Activated CD4-positive, CD25-positive, alpha-beta regulatory T cell (primary cell): ENCODE results near the gene GALNTL6.
"Not testable (repeated sequence)": the region's sequence is repeated elsewhere in the genome, so short reads cannot be mapped to it uniquely, and the experiment has no call there.

Experiments
- DNase-seq, 4 experiments: peaks; one replicate each; lab custom pipeline; 2025; lab: John Stamatoyannopoulos, UW

The GALNTL6 gene

DNA sequence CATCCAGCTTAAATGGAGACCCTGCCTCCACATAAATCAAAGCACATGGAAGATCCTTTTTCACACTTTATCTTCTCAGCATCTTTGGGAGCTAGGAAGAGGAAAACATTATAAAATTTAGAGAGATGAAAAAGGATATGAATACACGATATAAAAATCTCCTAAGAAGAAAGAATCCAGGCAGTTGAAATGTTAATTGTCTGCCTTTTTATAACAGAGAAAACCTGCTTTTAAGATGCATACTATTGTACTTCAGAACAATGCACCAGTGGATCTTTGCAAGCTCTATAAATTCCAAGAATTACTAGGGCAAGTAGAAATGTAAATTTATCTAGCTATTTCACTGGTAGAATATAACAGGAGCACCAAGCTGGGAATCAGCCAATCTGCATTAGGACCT, 1055.1 kb downstream of the GALNTL6 start:
- no peak for DNase-seq

GRCh38 chr4:172869621-172870268, 1056.5 kb downstream of the GALNTL6 start:
- no peak for DNase-seq

DNA sequence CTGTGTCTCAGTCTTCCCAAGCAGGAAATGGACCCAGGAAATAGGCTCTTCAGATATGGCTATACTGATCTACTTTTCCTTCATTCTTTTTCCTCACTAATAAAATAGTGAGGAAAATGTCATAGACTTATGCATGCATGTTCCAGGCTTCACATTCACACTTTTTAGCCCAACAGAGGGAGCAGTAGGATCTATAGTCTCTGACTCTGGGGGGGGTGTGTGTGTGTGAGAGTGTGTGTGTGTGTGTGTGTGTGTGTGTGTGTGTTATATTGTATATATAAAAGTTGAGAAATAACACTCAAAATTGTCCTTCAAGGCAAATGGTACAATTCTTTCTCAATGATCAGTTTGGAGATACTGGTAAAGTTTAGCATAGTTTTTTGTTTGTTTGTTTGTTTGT, 1058.2 kb downstream of the GALNTL6 start:
- no peak for DNase-seq

GRCh38 chr4:172874944-172875343, 1061.7 kb downstream of the GALNTL6 start:
- DNase-seq, result no peak

GRCh38 chr4:172876394-172876793, 1063.2 kb downstream of the GALNTL6 start:
- no peak for DNase-seq

DNA sequence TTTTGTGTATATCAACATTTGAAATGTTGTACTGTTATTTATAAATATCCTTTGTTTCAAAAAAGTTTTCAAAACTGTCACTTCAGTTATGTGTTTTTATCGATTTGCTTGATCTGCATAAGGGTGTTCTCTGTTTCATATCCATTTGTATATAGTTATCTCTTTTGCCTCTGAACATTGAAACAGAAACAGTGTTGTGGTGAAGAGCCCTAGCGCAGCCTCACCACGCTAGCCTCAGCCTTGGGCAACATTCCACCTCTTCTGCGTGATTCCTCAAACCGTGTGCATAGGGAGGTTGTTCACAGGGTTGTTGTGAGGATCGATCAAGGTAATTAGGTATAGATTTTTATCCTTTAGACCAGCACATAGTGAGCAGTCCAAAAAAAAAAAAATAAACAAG, 1068.4 kb downstream of the GALNTL6 start:
- no peak for DNase-seq

- not testable (repeated sequence) for DNase-seq
These were observed 1074.2 kb downstream of the GALNTL6 start for GRCh38 chr4:172887358-172887757.

GRCh38 chr4:172887959-172888358, 1074.8 kb downstream of the GALNTL6 start:
- no peak for DNase-seq

- DNase-seq, result no peak
These were observed 1079.1 kb downstream of the GALNTL6 start for GRCh38 chr4:172892300-172892699.

DNA sequence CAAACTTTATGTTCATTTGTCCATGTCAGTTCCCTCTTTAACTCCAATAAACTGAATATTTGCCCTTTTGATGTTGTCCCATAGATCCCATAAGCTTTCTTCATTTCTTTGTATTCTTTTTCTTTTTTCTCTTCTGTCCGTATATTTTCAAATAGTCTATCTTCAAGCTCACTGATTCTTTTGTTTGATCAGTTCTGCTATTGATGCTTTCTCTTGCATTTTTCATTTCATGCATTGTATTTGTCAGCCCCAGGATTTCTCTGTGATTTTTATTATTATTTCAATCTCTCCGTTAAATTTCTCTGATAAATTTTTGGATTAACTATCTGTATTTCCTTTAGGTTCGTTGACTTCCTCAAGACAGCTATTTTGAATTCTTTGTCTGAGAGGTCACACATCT, 1082.5 kb downstream of the GALNTL6 start:
- DNase-seq, result no peak

- no peak for DNase-seq
These were observed 1083.8 kb downstream of the GALNTL6 start for GRCh38 chr4:172897046-172897445.

DNA sequence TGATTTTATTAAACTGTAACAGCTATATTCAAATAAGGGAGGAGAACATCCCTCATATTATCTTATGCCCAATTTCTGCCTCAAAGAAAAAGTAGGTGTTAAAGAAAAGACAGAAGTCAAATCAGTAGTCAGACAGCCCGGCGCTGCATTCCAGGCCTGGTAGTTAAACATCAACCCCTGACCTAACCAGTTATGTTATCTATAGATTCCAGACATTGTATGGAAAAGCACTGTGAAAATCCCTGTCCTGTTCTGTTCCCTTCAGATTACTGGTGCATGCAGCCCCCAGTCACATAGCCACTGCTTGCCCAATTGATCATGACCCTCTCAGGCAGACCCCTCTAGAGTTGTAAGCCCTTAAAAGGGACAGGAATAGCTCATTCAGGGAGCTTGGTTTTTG, 1085.5 kb downstream of the GALNTL6 start:
- DNase-seq, result no peak

DNA sequence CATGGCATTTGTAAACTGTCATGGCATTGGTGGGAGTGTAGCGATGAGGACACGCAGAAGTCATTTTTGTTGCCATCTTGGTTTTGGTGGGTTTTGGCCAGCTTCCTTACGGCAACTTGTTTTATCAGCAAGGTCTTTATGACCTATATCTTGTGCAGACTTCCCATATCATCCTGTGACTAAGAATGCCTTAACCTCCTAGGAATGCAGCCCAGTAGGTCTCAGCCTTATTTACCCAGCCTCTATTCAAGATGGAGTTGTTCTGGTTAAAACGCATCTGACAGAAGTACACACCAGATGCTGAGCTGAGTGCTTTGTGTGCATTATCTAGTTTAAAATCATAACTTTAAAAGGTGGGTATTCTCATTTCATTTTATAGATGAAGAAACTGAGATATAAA, 1086.7 kb downstream of the GALNTL6 start:
- no peak for DNase-seq

- no peak for DNase-seq
These were observed 1087.7 kb downstream of the GALNTL6 start for GRCh38 chr4:172900900-172901299.

GRCh38 chr4:172912468-172912867, 1099.3 kb downstream of the GALNTL6 start:
- DNase-seq, result not testable (repeated sequence)

- not testable (repeated sequence) for DNase-seq
These were observed 1104.2 kb downstream of the GALNTL6 start for GRCh38 chr4:172917403-172917802.

- DNase-seq, result no peak
These were observed 1106.1 kb downstream of the GALNTL6 start for GRCh38 chr4:172919269-172919668.

DNA sequence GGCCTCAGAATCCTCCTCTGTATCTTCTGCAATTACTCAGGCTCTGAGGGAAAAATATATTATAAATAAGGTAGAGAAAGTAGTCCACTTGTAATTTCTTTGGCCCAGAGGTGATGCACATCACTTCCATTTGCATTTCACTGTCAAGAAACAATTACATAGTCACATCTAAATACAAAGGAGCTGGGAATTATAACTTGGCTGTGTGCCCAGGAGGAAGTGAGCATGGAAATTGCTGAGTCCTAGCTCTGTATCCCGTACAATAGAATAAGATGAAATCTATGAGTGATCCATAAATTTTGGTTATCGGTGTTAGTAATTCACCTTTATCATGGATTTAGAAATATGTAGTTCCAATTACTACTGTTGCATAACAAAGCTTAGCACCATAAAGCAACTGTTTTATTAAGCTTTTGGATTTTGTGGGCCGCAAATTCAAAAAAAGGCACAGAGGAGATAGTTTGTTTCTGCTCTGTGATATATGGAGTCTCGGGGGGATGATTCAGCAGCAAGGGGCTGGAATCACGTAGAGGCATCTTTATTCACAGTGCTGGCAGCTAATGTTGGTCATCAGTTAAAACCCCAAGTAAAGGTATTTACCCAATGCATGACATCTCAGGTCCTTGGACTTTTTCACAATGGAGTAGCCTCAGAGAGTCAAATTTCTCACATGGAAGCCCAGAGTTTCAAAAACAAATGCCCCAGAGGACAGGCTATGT, 1114.1 kb downstream of the GALNTL6 start:
- DNase-seq, result no peak

DNA sequence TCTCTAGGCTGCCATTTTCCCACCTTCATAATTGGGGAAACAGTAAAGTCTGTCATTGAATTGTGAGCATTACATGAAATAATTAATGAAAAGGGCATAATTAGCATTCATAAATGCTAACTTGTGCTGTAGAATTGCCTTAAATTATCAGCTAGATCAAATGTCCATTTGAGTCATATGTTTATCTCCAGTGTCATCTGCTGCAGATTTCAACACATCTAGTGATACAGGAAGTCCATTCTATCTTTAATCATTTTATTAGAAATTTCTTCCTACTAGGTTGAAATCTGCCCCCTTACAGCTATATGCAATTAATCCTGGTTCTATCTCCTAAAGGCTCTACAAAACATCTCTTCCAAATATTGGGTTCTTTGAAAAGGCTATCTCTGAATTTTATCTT, 1115.1 kb downstream of the GALNTL6 start:
- no peak for DNase-seq

GRCh38 chr4:172938072-172938829, 1125.0 kb downstream of the GALNTL6 start:
- DNase-seq, result no peak

- no peak for DNase-seq
These were observed 1125.7 kb downstream of the GALNTL6 start for GRCh38 chr4:172938870-172939269.

GRCh38 chr4:172942840-172943239, 1129.6 kb downstream of the GALNTL6 start:
- no peak for DNase-seq

DNA sequence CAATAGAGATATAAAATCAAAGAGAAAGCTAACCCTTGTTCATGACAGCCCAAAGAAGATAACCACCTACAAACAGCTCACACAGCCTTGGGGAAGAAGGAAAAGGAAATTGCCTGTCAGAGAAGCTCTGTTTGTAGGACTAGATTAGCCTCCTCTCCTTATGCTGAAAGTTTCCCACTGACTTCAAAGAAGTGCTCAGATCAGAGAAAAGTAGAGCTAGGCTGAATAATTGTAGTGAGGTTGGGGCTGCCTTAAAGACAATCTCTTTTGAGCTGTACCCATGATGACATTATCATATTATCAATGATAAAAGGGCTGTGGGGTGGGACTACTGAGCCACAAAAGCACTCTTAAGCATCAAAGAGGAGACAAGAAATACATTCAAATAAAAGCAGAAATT, 1132.4 kb downstream of the GALNTL6 start:
- DNase-seq, result no peak
